HCEC 1CT (cell line): ENCODE data around the gene SH3RF3.
A peak's percentile ranks its signal among the peaks of the same experiment; 100 is the strongest.

Source experiments
- DNase-seq: peaks from one replicate; pipeline ENCODE4 v3.0.0-alpha.2; 2017

Gene SH3RF3

DNA sequence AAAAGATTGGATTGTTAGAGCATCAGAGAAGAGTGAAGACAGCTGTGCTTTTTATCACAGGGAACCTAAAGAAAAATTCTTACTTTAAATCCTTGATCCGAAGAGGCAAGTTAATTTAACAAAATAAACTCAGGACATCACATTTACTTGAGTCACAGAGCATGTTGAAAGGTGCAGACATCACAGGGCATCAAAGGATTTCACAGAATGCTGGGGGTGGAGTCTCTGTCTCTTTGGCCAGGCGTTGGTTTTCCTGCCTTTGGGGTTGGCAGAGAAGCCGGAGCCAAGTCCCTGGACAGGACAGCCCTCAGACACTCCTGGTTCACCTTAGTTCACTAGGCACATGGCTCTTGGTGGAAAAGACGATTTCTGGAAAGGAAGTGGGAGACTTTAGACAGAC is 56.3 kb downstream of the SH3RF3 start:
- DNase-seq: peak; percentile 57

DNA sequence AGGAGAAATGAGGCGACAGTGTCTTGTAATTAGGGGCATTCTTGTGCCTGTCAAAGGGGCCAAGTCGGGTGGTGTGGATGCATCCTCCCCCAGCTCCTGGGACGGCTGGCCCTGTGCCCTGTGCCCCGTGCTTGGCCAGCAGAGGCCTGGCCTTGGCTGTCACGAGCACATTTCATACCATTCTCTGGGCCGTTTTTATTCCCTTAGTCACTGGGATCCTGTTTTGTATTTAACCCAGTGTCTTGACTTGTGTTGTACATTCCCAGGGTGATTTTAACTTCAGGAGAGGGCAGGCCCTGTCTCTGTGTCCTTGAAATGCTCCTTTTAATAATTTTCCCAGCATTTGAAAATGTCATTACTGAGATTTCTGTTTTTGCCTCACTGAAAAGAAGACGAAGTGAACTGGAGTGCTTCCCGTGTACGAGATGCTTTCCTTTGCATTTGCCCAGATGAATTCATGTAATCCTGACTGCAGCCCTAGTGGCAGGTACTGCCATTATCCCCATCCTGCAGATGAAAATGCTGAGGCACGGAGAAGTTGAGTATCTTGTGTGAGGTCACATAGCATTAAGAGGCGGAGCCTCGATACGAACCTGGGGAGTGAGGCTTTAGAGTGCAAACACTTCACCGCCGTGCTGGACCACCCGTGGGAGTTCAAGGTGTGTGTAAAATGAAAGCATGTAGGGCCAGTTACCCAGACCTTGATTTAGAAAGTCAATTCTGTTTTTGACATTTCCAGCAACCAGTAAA is 57.0 kb downstream of the SH3RF3 start:
- DNase-seq: peak; percentile 67

DNA sequence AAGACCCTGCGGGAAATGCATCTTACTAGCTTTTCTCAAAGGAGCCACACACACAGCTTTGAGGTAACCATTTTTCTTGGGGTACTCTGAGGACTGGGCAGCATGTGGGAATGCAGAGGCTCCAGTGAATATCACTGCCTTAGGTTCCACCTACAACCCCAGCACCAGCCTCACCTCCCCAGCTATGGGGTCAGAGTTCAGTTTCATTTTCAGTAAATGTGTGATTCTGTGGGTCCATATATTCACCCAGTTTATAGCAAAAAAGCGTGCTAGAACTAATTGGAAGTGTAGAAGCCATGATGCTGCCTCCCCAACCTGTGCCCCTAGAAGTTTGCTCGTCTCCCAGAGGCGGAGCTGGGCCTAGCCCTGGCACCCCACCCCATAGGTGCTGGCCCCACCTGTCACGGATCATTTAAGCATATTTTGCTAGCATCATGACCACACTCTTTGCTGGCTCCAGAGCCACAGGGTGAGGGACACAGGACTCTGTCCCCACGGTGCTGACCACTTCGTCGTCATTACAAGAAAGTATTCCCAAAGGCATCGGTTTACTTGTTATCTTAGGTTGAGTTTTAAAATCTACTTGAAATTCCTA is 57.7 kb downstream of the SH3RF3 start:
- DNase-seq: no peak

DNA sequence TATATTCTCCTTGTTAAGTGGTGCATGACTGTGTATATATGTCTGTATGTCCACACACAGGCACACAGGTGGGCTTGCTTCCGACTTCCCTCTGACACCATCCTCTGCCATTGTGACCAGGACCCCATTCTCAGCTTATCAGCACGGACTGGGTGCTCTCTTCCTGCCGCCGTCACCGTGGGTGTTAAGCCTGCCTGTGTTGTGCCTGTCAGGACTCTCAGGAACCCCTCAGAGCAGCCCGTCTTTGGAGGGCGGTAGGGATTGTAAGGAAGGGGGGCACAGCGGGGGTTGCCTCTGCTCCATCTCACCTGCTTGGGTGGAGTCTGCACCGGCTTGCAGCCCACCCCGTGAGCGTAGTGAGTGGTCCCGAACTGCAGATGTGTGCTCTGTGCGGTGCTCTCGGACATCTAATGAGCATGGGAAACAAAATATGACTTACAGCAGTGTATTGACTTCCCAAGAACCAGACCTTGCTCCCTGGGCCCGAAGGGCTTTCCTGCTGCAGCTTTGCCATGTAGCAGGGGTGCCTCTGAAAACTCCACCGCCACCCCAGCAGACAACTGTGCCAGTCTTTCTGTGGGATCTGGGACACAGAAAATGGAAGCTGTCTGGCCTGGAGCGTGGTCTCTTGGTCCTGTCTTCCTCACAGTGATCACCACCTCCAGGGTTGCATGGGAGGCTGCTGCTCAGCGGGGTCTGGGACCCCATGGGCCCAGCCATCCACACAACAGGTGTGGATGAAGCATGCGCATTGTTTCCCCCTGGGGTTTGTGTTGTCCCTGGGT is 58.9 kb downstream of the SH3RF3 start:
- DNase-seq: no peak

DNA sequence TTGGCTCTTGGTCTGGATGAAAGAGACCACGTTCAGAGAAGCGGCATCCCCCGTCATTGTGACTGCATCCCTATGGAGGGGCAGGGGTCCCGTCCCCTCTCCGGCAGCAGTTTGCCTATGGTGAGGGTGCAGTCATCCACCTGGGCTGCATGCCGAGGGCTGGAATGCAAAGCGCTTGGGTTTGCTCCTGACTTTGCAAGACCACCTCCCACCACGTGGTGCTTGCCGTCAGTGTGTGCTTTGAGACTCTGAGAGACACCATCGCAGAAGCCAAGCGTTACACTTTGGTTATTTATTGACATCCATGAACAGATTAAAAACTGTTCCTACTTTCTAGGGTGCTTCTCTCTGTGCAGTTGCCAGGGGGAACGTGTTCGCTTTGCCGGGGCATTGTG is 59.5 kb downstream of the SH3RF3 start:
- no peak for DNase-seq

DNA sequence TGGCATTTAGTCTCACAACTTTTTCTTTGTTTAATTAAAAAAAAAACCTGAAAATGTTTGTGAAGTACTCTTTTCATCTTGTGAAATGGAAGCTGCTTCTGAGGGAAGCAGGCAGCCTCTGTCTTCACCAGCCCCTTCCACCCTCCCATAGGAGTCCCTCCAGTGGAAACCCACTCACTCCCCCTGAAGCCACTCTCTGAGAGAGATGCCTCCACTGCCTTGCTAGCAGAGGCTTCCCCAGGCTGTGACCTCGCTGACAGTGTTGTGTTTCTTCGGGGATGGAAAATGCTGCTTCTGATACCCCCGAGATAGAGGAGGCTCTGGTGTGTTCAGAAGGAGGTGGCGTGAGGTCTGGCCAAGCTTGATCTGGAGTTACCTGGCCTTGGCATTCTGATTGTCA is 59.9 kb downstream of the SH3RF3 start:
- DNase-seq: no peak

DNA sequence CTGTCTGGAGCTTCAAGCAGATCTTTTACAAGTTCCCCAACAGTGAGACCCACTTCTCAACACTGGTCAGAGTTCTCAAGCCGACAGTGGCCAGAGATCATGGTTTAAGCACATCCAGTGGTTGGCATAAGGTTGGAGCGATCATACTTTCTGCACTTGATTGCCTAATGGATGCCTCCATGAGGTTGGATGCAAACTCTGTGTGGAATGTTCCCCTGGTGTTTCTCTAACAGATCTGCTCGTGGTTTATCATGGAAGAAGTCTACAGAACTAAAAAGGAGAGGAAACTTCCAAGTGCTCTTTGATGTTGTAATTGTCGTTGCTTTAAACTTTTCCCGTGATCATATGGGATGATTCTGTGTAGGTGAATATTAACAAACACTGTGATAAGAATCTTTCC is 60.7 kb downstream of the SH3RF3 start:
- DNase-seq: no peak

DNA sequence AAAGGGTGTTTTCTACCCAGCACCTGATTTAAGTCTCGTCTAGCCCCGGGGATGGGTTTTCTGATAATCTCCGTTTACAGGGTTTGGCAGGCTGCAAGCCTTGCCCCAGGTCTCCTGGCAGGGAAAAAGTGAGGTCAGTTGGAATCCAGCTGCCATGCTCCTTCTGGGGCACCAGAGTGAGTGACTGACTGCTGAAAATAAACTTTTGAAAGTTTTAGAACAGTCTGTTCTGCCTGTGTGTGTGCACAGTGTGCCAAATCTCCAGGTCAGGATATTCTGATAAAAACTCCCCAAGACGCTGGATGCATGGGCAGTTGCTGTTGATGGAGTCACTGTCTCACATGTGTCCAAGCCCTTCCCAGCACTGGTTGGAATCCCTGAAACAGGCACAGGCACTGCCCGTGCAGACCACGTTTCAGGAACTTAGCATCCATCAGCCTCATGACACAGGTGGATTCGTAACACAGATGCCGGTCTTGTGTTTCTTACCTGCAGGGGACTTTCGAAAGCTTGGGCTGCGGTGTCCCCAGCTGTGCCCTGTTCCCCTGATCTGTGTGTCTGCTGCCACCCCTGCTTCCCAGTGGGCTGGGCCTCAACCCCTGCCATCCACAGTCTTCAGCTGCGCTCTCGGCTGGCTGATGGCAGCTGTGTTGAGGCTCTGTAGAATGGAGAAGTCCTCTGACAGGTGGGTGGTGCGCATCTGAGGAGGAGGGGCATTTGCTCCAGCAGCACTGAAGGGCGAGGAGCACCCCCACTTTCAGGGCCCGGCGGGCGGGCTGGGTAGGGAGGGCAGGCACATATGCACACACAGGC is 65.0 kb downstream of the SH3RF3 start:
- no peak for DNase-seq

DNA sequence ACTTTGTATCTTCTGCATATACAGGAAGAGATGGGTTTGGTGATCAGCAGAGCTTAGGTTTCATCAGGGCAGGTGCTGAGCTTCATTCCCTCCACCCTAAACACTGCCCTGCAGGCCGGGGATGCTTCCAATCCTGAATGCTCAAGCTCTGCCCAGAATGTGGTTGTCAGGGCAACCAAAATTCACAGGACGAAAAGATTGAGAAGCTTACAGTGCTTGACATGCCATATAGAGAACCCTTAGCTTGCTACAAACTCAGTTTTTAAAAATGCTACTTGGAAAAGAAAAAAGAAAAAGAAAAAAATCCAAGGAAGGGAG is 65.6 kb downstream of the SH3RF3 start:
- DNase-seq: no peak

DNA sequence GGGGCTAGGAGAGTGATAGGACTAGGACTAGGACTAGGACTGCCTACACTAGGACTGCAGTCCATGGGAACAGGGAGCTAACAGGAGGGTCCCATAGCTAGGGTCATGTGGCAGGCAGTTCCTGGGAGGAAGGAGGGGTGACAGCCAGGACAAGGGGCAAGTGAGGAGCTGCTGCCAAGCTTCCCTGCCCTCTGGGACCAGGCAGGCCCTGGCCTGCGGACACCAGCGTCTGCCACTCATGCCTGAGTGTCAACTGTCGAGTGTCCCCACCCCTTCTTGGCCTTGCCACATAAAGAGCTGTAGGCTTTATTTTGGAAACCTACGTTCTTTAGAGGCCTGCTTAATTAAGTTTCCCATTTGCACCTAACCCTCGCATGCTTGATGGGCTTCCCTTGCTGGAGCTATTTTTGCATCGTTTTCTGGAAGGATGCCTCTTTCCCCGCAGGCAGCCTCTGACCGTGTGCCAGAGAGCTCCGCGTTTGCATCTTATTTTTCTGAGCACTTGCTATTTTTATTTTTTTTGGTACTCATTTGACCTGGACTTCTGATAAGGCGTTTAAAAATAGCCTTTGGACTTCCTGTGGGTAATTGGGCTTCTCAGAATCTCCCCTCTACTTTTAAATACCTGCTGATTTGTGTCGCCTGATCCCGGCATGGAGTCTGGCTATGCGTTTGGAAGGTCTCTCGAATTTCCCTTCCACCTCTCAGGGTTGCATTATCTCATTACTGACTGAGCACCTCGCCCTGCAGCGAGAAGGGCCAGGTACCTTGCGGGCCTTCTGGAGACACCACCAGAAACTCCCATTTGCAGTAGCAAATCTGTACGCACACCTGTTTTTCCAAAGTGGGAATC is 66.4 kb downstream of the SH3RF3 start:
- no peak for DNase-seq

DNA sequence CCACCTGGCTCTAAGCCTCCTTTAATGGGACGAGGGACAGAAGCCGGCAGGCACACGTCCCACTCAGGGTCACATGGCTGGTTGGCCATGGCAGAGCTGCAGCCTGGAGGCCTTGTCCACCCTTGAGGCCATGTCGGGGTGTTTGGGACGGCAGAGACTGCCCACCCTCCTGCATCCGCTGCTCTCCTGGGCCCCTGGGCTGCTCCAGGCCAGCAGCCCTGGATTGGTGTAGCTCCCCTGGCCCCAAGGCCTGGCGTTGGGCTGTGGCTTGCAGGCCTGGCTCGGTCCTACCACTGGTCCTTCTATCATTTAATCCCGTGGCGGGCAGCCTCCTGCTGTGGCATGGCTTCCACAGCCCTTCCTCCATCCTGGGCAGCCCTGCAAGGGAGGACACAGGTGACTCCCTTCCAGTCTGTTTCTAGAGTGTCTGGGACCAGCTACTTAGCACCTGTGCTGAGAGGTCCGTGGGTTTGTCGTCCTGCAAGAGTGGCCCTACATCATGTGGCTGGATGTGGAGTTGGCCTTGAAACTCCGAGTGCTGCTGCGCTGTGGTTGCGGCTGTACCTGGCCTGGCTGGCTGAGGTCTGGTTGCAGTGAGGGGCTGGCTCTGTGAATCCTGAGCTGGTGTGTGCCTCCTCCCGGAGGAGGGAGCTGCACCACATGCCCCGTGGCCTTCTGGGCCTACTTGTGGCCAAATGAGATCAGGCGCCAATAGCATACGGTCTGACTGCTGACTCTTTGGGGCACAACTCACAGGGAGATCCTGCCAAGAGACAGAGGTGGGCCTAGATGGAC is 67.3 kb downstream of the SH3RF3 start:
- DNase-seq: no peak

DNA sequence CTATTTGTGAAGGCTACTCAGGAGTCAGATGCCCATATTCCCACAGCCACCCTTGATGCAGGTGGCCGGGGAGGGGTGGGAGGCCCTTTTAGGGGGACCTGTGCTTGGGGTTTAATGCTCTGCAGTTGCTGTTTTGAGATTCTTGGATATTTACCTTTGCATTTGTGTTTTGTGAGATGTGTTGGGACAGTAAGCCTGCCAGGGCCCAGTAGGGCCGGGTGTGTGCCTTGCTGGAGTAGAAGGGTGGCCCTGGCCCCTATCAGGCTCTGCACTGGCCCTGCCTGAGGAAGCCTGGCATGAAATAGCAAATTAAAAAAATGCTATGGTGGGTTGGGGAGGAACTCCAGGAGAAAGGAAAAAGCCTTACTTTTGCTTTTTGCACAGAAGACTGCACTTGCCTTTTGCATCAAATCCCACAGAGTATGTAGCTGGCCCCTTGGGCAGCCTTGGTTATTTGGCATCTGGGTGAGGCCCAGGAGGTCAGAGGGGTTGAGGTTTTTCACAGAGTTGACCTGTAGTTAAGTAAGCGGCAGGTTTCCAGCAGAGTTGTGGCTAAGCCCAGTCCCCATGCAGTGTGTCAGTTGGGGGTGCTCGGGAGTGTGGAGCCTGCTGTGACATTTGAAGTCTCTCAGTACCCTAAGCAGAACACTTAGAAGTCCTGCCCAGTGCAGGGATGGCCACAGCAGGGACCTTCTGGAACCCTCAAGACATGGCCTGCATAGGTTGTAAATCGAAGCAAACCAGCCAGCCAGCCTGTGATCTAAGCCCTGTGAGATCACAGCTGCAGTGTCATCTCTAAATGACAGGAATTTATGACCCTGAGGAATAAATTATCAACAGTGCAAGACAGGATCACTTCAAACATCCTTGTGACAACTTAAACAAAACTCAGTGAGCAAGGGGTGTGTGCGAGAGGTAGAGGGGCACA is 68.8 kb downstream of the SH3RF3 start:
- no peak for DNase-seq

DNA sequence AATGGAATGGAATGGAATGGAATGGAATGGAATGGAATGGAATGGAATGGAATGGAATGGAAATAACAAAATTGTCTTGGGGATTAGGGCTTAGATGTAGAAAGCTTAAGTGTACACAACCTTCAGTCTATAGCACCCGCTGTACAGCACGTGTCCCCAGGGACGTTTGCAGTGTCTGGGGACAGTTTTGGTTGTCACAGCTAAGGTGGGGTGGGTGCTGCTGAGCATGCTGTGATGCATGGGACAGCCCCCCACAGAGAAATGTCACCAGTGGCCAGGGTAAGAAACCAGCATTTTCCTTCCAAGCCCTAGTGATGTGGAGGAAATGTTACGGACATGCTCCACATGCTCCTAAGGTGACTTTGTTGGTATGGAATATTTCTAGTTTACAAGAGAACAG is 70.8 kb downstream of the SH3RF3 start:
- DNase-seq: no peak

DNA sequence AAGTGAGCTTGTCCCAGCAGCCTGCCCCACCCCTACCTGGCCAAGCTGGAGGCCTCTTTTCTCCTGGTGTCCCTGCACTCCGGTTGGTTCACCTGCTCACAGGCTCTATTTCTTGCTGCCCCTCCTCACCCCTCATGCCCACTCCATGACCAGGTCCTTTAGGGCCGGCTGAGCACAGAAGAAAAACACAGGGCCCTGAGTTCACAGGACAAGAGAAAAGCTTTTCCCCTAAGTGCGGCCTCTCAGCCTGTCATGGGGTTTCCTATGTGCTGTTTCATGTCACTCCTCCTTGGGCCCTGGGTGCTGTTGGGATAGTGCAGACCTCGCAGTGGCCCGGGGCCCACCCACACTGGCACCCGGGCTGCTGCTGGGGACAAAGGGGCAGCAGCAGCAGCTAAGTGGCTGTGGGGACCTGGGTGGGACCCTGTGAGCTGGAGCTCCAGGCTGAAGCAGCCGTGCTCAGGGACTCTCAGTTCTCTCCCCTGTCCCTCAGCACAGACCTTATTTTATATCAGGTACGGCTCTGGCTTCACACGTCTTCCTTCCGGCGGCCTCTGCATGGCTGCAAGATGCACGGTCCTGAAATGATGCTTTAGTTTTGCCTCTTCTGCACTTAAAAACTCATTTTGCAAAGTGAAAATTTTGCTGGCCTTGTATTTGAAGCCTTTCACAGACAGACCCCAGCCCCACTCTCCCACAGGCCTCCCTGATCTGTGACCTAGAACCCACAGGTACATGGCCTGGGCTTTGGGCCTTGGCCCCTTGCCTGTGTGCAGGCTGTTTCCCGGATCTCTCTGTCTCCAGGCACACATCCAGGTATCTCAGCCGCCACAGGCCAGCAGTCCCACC is 71.8 kb downstream of the SH3RF3 start:
- no peak for DNase-seq

DNA sequence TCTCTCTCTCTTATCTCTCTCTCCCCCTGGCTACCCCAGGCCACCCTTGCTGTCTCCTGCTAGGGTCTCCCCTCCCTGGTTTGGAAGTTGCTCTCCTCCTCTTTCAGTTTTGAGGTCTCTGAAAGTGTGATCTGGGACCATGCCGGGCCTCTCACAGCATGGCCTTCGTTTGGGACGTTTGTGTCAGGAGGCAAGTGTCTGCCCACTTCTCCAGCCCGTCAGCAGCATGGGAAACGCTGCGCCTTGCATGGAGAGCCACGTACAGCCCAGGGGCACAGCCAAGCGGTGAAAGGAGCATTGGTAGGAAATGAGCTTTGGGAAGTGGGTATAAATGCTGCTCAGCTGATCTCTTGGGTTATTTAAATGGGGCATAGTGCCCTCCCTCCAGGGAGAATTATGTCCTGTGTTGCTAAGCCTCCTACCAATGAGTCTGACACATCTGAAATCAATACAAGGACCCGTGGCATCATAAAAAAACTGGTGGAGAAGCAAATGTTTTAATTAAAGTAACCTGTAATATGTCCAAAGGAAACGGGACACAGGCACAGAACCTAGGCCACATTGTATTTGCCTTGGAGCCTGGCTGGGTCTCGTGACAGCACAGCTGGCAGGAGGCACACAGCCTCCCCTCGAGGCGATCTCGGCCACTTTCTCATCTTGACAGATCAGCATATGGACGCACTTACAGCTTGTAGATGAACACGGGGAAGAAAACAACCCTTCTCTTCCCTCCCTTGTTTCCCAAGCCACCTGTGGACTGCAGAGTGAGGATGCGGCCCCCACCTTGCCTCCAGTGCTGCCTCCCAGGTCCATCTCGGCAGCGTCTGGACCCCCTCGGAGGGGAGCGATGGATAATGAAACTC is 72.7 kb downstream of the SH3RF3 start:
- no peak for DNase-seq

DNA sequence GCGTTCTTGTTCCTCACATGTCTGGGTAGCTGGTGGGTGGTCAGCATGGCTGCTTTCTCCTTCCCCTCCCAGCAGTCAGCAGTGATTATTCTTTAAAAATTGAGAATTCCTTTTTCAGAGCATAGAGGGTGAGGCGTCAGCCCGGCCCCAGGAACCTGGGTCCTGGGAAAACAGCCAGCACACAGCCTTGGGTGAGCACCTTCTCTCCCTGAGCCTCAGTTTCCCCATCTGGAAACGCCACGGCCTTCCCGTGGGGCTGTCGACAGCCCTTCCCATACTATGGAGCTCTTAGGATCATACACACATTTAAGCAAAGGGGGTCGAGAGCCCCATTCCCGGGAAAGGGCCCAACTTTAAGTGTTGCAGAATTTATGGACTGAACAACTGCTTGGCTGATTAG is 73.5 kb downstream of the SH3RF3 start:
- no peak for DNase-seq

DNA sequence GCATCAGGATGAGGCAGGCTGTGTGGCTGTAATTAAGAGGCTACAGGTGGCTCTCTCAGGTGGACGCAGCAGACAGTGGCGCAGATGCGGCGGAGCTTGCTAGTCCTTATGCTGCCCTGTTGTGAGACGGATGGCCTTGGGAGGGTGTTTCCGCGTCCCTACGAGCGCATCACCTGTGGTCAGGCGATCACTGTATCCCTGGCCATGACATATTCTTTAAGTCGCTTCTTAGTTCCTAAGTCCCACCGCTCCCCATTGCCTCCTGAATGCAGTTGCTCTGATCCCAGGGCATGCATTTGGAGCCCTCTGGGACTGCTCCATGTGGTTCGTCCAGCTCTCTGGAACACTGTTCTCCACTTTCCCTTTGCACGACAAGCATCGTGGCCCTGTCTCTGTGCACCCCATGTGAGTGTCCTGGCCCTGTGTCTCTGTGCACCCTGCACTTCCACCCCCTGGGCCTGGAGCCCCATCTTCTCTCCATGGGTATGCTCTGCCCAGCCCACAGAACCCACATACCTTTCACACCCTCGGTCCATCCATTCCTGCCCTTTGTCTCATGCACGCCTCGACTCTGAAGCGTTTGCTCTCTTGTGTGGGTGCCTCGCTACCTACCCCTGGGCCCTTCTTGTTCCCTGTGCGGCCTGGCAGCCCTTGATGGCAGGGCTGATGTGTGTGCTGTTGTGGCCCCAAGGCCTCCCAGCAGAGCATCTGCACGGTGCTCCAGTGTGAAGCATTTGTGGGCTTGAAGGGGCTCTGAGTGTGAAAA is 74.4 kb downstream of the SH3RF3 start:
- no peak for DNase-seq

DNA sequence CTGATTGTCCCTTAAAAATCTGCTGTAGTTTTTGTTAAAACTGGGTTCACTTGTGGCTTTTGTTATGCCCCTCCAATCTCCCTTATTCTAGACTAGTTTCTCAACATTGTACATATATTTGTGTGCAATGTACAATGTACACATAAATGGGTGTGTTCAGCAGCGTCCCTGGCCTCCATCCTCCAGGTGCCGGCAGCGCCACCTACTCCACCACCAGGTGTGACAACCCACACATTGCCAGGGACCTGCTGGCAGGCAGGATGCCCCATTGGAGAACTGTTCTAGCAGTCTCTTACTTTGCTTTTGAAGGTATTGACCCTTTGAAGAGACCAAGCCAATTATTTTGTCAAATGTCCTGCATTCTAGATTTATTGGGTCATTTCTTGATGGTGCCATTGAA is 75.4 kb downstream of the SH3RF3 start:
- DNase-seq: no peak
